ENCODE data around the gene SERINC5.
"Not testable (repeated sequence)": the region's sequence is repeated elsewhere in the genome, so short reads cannot be mapped to it uniquely, and the experiment has no call there.

The SERINC5 gene

GRCh38 chr5:80225189-80225933 is 30.5 kb downstream of the SERINC5 start:
- DNase-seq: no peak

GRCh38 chr5:80223561-80223960 is 32.3 kb downstream of the SERINC5 start:
- no peak for DNase-seq

- no peak for DNase-seq
Measured at GRCh38 chr5:80220245-80220897, 35.5 kb downstream of the SERINC5 start.

GRCh38 chr5:80219391-80219790 is 36.5 kb downstream of the SERINC5 start:
- DNase-seq: no peak

- no peak for DNase-seq
Measured at GRCh38 chr5:80217667-80218066, 38.2 kb downstream of the SERINC5 start.

- DNase-seq: no peak
Measured at GRCh38 chr5:80216753-80217596, 38.9 kb downstream of the SERINC5 start.

- DNase-seq: no peak
Measured at GRCh38 chr5:80216096-80216495, 39.8 kb downstream of the SERINC5 start.

- no peak for DNase-seq
Measured at GRCh38 chr5:80215523-80215922, 40.3 kb downstream of the SERINC5 start.

GRCh38 chr5:80213466-80213865 is 42.4 kb downstream of the SERINC5 start:
- DNase-seq: no peak

GRCh38 chr5:80212171-80212667 is 43.6 kb downstream of the SERINC5 start:
- no peak for DNase-seq

GRCh38 chr5:80211327-80211726 is 44.5 kb downstream of the SERINC5 start:
- DNase-seq: no peak

GRCh38 chr5:80210014-80210413 is 45.8 kb downstream of the SERINC5 start:
- DNase-seq: no peak

- DNase-seq: no peak
Measured at GRCh38 chr5:80208381-80208780, 47.5 kb downstream of the SERINC5 start.

GRCh38 chr5:80207832-80208231 is 48.0 kb downstream of the SERINC5 start:
- no peak for DNase-seq

GRCh38 chr5:80206282-80206681 is 49.6 kb downstream of the SERINC5 start:
- no peak for DNase-seq

GRCh38 chr5:80205846-80206245 is 50.0 kb downstream of the SERINC5 start:
- no peak for DNase-seq

- no peak for DNase-seq
Measured at GRCh38 chr5:80204808-80205614, 50.8 kb downstream of the SERINC5 start.

GRCh38 chr5:80201763-80202162 is 54.1 kb downstream of the SERINC5 start:
- not testable (repeated sequence) for DNase-seq

GRCh38 chr5:80198920-80199319 is 56.9 kb downstream of the SERINC5 start:
- DNase-seq: no peak

GRCh38 chr5:80198399-80198798 is 57.4 kb downstream of the SERINC5 start:
- no peak for DNase-seq

- DNase-seq: no peak
Measured at GRCh38 chr5:80195837-80196400, 59.9 kb downstream of the SERINC5 start.

GRCh38 chr5:80194468-80194867 is 61.4 kb downstream of the SERINC5 start:
- no peak for DNase-seq

Data from NCI-H526 (cell line).